Right cardiac atrium (tissue), 5 donors: Measurements from ENCODE around the gene TEKT4. TPM values are rescaled to one million over a fixed set of nuclear protein-coding genes. Genes with fewer than 3 reads are reported as not detected.

Experiments used
- ATAC-seq, 2 donors: fragments of 200-7000 bp; cut with Tn5 transposase; one replicate each; pipeline versions ENCODE4 v1.8.0 to v1.9.1; 2020; ENCODE audit warnings: moderate library complexity in 2 of 2, mild to moderate bottlenecking in 1 of 2
- DNase-seq, 3 donors: peaks; one replicate each; pipeline ENCODE4 v3.0.0-alpha.2; 2020
- H3K27ac ChIP-seq: one replicate; pipeline ENCODE4 v1.5.1; 2013; ENCODE audit warnings: mild to moderate bottlenecking, low read length, control low read depth, moderate library complexity
- H3K27me3 ChIP-seq: one replicate; pipeline ENCODE4 v1.6.1; 2013; ENCODE audit not compliant: control insufficient read depth, insufficient read depth
- H3K4me1 ChIP-seq: one replicate; pipeline ENCODE4 v1.6.1; 2013; ENCODE audit warnings: low read length; ENCODE audit not compliant: control insufficient read depth, insufficient read depth
- H3K4me3 ChIP-seq: one replicate; pipeline ENCODE4 v1.5.1; 2013; ENCODE audit warnings: low read length, control low read depth
- H3K9me3 ChIP-seq: one replicate; pipeline ENCODE4 v1.6.1; 2013; ENCODE audit warnings: low read length; ENCODE audit not compliant: control insufficient read depth
- WGBS: extraction: QIAGEN DNeasy Blood & Tissue Kit; methylation state at CpG from one replicate; pipeline ENCODE4 v1.1.7; 2013; 5-methylcytosine and 5-hydroxymethylcytosine counted together
- intact Hi-C, 4 donors: fragments of 100-400 bp; cut with DNase I; formaldehyde crosslinking; loops; one replicate each; pipeline versions ENCODE4 v1.11.0 to v1.14.0; 2022 to 2023
- polyA plus RNA-seq: library from polyadenylated mRNA; stranded (reverse); fragments of 200-250 nt; gene quantifications from one replicate; pipeline ENCODE4 v1.2.3, GENCODE V29; 2013
- total RNA-seq, 4 donors: library from RNA; stranded (reverse); fragmentation: NEBNext Ultra II Directional; extraction: Animal tissue kit (Norgen Biotek cat#: 25700); gene quantifications; one replicate each; pipeline ENCODE4 v1.2.1, GENCODE V29; 2021
- donor health status: healthy with polysubstance abuse.
- donor health status: DM: no; HTN: yes; CAD: no.
- donor health status: DM: no; HTN: no; CAD: no.
- donor health status: DM: no; HTN: yes; CAD: no; lungs with severe emphysema.
- donor health status: DM: yes; HTN: yes; CAD: no.

TEKT4 gene
- total and polyA plus RNA-seq, 5 donors: 0.37 TPM; not detected in 4

DNA sequence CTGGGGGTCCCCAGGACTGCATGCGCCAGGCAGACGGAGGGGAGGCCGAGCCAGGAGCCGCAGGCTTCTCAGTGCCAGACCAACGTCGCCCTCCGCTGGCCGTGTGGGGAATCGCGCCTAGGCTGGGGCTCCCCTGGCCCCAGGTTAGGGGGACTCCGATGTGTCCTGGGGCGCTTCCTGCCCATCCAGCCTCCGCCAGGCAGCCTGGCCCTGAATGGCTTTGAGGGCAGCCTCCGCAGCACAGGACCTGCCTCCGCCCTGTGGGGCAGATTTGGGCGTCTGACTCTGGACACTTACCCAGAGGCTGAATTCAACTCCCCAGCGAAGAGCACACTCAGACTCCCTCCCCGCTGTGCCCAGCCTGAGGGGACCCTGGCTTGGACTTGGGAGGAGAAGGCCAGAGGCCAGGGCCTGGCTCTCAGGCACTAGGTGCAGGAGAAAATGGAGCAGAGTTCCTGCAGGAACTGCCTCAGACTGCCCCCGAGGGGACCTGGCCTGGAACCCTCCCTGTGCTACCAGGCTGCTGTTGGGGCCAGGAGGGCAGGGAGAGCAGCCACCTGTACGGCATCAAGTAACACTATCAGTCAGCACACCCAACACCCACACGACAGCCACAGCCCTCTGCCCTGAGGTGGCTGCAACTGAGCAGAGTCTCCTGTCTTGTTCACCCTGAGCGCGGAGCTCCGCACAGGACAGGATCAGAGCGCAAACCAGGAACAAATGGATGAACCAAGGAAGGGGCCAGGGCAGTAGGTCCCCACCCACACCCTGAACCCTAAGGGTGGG, 597 bp upstream of the TEKT4 start:
- no peaks in the 10 kb centered on the region for H3K9me3 ChIP-seq
- no peak overlapping the region for H3K4me3 ChIP-seq
- no peaks in the 10 kb centered on the region for H3K27me3 ChIP-seq
- DNase-seq (peak in 2 of 3 donors; percentile 7 to 28), ATAC-seq (no peak)
- no peak overlapping the region for H3K27ac ChIP-seq
- WGBS: 33% methylated on average over 25 of the region's 25 CpGs
- intact Hi-C loops: no loop called here
- H3K4me1 ChIP-seq: no peaks in the 10 kb centered on the region

DNA sequence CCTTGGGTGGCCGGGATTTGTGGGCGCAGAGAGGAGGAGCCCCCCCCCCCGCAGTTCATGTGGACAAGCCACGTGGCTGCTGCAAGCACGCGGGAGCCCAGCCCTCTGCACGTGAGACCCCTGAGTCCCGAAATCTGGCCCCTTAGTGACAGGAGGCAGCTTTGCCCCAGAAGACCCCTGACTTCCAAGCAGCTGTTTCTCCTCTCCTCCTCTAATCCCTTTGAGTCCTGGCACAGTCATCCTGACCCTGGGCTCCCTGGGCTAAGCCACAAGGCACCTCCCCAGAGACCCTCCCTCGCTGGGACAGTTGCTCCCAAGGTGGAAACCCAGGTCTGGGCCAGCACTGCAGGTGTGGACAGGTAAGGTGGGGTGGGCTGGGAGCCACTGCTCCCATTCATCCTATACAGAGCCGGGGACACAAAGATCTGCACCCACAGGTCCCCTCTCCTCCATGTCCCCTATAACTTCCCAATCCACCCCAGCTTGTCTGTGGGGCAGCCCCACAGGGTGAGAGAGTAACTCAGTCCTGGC, 923 bp downstream of the TEKT4 start:
- Histone ChIP-seq H3K4me1 (no peaks in the 10 kb centered on the region), H3K9me3 (no peaks in the 10 kb centered on the region), H3K27ac (no peak overlapping the region), H3K4me3 (no peak overlapping the region), H3K27me3 (no peaks in the 10 kb centered on the region)
- intact Hi-C loops: no loop called here
- ATAC-seq (no peak), DNase-seq (peak in 1 of 3 donors; percentile 17)
- 73% methylated on average over 10 of the region's 10 CpGs for WGBS

DNA sequence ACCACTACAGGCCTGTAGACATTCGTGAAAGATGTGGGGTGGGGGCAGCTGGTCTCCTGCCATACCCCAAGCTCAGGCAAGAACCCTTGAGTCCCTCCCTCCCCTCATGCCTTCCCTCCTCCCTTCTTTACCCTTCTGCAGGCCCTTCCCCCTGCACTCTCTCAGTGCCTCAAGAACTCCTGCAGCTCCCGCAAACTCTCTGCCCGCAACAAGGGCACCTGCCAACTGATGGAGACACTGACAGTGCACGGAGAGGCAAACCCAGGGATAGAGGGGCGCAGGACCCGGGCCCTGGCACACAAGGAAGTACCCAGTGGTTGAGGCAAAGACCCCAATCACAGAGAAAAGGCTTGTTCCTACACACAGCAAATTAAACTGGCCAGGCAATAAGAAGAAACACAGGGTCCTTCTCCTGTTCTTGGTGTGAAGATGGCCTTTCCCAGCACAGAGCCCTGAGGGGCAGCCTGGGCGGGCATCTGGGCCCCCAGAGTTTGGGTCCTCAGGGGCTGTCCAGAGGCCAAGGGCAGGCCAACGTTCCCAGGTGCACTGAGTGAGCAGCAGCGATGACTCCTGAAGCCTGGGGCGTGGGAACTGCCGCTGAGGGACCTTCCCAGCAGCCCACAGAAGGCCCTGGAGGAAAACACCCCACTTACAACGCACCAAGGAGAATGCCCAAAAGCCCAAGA, 1.6 kb downstream of the TEKT4 start:
- DNase-seq: peak in 1 of 3 donors; percentile 33
- 82% methylated on average over 12 of the region's 12 CpGs for WGBS

DNA sequence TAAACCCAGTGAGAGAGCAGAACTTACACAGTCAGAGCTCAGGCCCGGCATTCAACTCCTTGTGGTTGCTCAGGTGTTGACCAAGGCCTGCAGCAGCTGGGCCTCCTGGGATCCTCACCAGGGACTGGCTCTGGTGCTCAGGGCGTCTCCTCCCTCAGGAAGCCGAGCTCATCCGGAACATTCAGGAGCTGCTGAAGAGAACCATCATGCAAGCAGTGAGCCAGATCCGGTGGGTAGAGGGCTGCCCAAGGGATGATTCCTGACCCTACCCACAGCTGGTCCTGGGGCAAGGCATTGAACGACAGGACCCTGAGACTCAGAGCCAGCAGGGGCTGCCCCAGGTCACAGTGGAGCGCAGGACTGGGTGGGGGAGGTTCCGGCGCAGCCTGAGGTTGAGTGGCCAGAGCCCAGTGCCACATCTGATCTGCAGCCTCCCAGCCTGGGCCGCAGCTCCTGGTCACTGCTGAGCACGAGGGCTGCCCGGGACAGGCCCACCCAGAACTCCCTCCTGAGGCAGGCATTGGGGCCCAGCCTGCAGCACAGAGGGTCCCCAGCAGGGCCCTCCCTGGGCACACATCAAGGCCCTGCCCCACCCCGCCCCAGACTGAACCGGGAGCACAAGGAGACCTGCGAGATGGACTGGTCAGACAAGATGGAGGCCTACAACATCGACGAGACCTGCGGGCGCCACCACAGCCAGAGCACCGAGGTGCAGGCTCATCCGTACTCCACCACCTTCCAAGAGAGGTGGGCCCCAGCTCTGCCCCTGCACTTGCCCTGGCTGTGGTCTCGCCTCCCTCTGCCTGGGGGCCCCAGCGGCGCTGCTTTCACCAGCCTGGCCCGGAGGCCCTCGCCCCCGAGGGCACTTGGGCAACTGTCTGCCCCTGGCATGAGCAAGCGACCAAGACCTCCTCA, 2.4 kb downstream of the TEKT4 start:
- H3K4me1 ChIP-seq: no peaks in the 10 kb centered on the region
- H3K27ac ChIP-seq: no peak overlapping the region
- H3K27me3 ChIP-seq: no peaks in the 10 kb centered on the region
- no peak for ATAC-seq
- 62% methylated on average over 28 of the region's 28 CpGs for WGBS
- H3K4me3 ChIP-seq: no peak overlapping the region
- no peaks in the 10 kb centered on the region for H3K9me3 ChIP-seq
- peak in 1 of 3 donors; percentile 11 for DNase-seq
- intact Hi-C loops: no loop called here

More for the DNA sequence above, 1.6 kb downstream of the TEKT4 start:
- Histone ChIP-seq H3K4me1 (no peaks in the 10 kb centered on the region), H3K4me3 (no peak overlapping the region), H3K9me3 (no peaks in the 10 kb centered on the region), H3K27me3 (no peaks in the 10 kb centered on the region), H3K27ac (no peak overlapping the region)
- ATAC-seq: no peak
- intact Hi-C loops: no loop called here

DNA sequence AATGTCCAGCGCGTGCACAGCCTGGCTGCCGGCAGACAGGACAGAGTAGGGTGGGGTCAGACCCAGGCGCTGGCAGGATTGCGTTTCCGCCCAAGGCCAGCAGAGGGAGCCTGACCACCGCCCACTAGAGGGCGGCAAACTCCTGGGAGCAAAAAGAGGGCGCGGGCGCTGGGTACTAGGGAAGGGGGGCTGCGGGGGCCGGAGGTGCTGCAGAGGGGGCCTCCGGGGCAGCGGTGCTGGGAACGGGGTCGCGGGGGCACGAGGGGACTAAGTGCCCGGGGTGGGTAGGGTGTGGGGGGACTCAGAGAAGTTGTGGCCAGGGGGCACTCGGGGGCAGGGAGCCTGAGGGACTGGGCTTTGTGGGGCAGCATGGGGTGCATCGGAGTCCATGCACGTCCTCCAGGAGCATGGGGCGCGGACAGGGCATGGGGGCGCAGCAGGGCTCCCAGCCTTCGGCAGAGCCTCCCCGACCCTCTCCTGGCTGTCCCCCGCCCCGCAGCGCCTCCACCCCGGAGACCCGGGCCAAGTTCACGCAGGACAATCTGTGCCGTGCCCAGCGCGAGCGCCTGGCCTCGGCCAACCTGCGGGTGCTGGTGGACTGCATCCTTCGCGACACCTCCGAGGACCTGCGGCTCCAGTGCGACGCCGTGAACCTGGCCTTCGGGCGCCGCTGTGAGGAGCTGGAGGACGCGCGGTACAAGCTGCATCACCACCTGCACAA, 3.2 kb downstream of the TEKT4 start:
- Histone ChIP-seq H3K27ac (no peak overlapping the region), H3K4me1 (no peaks in the 10 kb centered on the region), H3K9me3 (no peaks in the 10 kb centered on the region), H3K4me3 (no peak overlapping the region), H3K27me3 (no peaks in the 10 kb centered on the region)
- ATAC-seq (peak in 1 of 2 donors; percentile 43), DNase-seq (peak in 2 of 3 donors; percentile 41 to 70)
- WGBS: 36% methylated on average over 53 of the region's 53 CpGs
- intact Hi-C loops: no loop called here

DNA sequence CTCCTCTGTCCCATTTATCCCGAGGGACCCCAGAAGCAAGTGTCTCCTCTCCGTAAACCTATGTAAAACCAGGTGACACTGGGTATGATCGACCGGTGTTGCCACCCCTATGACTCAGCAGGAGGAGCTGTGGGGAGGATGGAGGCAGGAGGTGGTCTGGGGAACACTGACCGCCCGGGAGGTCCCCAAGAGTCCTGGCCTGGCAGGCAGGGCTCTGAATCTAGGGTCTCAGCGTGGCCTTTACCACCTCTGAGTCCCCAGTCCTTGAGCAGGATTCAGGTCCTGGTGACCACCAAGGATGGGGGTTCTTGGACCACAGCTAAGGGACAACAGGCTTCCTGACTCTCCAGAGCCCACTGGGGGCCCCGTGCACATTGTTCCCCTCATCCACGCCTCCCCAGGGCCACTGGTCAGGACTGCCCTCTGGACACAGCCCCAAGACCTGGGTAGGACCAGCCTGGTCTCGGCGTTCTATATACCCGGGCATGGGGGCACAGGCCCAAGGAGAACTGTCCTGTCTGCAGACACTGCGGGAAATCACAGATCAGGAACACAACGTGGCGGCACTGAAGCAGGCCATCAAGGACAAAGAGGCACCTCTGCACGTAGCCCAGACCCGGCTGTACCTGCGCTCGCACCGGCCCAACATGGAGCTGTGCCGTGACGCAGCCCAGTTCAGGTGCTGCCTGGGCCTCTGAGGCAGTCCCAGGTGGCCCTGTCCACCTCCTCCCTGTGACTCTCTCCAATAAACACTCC, 4.0 kb downstream of the TEKT4 start:
- ATAC-seq (no peak), DNase-seq (no peak)
- Histone ChIP-seq H3K27me3 (no peaks in the 10 kb centered on the region), H3K9me3 (no peaks in the 10 kb centered on the region), H3K4me3 (no peak overlapping the region), H3K4me1 (no peaks in the 10 kb centered on the region), H3K27ac (no peak overlapping the region)
- WGBS: 91% methylated on average over 22 of the region's 22 CpGs
- intact Hi-C loops: no loop called here

DNA sequence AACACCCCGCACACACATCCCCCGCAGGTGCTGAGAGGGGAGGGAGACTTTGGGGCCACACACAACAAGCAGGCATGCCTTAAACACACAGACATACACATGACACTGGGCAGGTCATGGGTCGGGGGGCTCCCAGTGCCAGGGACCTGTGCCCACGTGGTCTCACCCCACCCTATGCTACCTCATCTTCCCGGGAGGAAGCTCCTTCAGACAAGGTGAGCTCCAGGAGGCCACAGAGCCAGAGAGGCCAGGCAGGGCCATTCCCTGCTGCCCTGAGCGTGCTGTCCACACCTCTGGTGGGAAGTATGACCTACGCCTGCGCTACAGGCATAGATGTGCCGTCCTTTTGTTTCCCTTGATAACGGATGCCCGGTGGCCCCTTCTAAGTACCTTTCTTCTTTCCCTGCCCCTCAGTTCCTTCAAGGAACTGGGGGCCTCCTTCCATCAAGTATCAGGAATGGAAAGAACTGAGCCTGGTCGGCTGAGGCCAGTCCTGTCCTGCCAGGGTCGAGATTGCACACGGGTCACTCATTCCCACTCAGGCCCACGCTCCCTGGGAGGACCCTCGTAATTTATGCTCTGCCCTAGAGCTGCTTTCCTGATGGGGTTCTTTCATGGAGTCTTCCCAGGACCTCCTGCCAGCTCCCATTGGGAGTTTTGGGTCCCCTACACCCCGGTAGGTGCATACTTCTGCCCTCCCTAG, 4.7 kb downstream of the TEKT4 start:
- intact Hi-C loops: no loop called here
- no peak for DNase-seq
- WGBS: 70% methylated on average over 17 of the region's 17 CpGs
- Histone ChIP-seq H3K9me3 (no peaks in the 10 kb centered on the region), H3K27me3 (no peaks in the 10 kb centered on the region), H3K4me1 (no peaks in the 10 kb centered on the region), H3K27ac (no peak overlapping the region), H3K4me3 (no peak overlapping the region)
- ATAC-seq: no peak

DNA sequence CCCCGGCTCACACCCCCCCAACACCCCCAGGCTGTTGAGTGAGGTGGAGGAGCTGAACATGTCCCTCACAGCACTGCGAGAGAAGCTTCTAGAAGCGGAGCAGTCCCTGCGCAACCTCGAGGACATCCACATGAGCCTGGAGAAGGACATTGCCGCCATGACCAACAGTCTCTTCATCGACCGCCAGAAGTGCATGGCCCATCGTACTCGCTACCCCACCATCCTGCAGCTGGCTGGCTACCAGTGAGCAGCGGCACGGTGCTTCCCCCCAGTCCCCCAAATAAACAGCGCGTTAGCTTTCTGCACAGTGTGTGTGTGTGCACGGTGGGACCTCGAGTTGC, 5.3 kb downstream of the TEKT4 start:
- Histone ChIP-seq H3K4me3 (no peak overlapping the region), H3K4me1 (no peaks in the 10 kb centered on the region), H3K9me3 (no peaks in the 10 kb centered on the region), H3K27ac (no peak overlapping the region), H3K27me3 (no peaks in the 10 kb centered on the region)
- intact Hi-C loops: no loop called here
- WGBS: 84% methylated on average over 16 of the region's 16 CpGs
- ATAC-seq (no peak), DNase-seq (no peak)

DNA sequence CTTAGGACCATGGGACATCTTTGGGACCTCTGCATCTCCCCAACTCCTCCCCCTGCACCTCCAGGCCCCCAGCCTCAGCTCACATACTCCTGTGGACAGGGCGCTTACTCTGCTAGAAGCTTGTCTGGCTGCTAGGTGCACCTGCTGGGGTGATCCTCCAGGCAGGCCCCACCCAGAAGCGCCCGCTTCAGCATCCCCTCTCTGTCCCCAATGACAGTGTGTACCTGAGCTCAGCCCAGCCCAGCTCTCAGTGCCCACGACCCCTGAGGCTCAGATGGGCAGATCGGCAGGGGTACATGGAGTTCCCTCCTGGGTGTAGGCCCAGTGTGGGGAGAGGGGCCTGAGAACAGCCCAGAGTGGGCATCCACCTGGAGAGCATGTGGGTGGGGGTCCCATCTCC, 5.9 kb downstream of the TEKT4 start:
- 86% methylated on average over 5 of the region's 5 CpGs for WGBS
- Histone ChIP-seq H3K4me1 (no peaks in the 10 kb centered on the region), H3K4me3 (no peak overlapping the region), H3K27me3 (no peaks in the 10 kb centered on the region), H3K27ac (no peak overlapping the region), H3K9me3 (no peaks in the 10 kb centered on the region)
- no peak for DNase-seq
- ATAC-seq: no peak
- intact Hi-C loops: no loop called here
